GM12892 (cell line): ENCODE measurements around the gene RAB3GAP2.

Experiments used
- POLR2AphosphoS5 ChIP-seq: IDR thresholded peaks from 2 replicates; pipeline ENCODE4 v1.6.1; 2011; ENCODE audit warnings: low read depth, low read length, control low read depth
- TAF1 ChIP-seq: IDR thresholded peaks from 2 replicates; pipeline ENCODE4 v1.6.1; 2011; ENCODE audit warnings: low read depth, mild to moderate bottlenecking, control low read depth, low read length, borderline replicate concordance

DNA sequence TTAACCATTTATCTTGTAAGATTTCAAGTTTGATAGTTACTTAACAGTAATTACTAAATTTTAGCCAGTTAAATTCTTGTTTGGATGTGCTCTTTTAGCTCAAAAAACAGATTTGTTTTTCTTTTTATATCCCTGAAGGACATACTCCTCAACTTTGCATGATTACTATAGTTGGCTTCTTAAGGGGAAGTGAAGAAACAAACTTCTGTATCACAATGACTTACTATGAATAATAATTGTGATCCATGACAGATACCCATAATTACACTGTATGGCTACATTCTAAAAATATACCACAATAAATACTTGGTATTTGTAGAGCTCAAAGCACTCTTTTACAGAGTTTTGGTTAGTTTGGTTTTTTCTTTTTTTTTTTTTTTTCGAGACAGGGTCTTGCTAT lies 122.5 kb downstream of the RAB3GAP2 start:
- TF ChIP-seq POLR2AphosphoS5 (no peak), TAF1 (no peak)
